ENCODE results near the gene KIF16B. TPM values are rescaled to one million over a fixed set of nuclear protein-coding genes. Genes with fewer than 3 reads are reported as not detected.

KIF16B gene
- total RNA-seq, 4 donors from 2014 or later = 70.5 to 169 (median 80.2) TPM

DNA sequence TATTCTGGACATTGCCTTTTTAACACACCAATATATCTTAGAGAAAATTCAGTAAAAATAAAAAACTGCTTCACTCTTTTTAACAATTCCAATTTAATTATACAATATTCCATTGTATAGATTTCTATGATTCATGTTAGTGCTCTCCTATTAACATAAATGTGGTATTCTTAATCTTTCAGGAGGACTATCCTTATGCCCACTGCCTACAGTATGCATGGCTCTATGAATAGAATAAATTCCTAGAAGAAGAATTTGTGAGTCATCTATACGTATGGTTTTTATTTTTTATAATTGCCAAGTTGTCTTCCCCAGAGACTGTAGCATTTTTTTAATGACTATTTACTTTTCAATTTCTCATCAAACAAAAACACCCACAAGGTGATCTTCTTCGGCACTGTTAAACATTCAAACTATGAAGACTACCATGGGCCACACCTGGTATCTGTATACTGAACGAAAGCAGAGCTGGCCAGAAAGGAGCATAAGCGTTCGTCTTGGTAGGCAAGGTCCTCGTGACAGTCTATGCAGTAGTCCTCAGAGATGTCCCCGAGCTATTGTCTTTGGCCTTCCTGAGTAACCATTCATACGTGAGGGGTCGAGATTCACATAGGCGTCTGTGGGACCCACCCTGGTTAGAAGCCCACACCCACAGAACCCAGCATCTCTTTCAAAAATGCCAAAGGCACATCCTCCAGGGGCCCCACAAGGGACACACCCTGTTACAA, 74.6 kb downstream of the KIF16B start:
- TF ChIP-seq, protein P1, sequence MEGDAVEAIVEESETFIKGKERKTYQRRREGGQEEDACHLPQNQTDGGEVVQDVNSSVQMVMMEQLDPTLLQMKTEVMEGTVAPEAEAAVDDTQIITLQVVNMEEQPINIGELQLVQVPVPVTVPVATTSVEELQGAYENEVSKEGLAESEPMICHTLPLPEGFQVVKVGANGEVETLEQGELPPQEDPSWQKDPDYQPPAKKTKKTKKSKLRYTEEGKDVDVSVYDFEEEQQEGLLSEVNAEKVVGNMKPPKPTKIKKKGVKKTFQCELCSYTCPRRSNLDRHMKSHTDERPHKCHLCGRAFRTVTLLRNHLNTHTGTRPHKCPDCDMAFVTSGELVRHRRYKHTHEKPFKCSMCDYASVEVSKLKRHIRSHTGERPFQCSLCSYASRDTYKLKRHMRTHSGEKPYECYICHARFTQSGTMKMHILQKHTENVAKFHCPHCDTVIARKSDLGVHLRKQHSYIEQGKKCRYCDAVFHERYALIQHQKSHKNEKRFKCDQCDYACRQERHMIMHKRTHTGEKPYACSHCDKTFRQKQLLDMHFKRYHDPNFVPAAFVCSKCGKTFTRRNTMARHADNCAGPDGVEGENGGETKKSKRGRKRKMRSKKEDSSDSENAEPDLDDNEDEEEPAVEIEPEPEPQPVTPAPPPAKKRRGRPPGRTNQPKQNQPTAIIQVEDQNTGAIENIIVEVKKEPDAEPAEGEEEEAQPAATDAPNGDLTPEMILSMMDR (IDR thresholded peaks at IDR 0.05) = no peak
- TF ChIP-seq POLR2A (IDR thresholded peaks at IDR 0.05) = no peak
- Histone ChIP-seq H3K36me3 (peaks cover 0 to 25% (median 0%) of the 10 kb centered on the region in 3 donors), H3K27me3 (no peaks in the 10 kb centered on the region), H3K27ac (no peak overlapping the region), H3K9me3 (no peaks in the 10 kb centered on the region), H3K4me1 (no peaks in the 10 kb centered on the region), H3K4me3 (no peak overlapping the region)
- DNase-seq = no peak

DNA sequence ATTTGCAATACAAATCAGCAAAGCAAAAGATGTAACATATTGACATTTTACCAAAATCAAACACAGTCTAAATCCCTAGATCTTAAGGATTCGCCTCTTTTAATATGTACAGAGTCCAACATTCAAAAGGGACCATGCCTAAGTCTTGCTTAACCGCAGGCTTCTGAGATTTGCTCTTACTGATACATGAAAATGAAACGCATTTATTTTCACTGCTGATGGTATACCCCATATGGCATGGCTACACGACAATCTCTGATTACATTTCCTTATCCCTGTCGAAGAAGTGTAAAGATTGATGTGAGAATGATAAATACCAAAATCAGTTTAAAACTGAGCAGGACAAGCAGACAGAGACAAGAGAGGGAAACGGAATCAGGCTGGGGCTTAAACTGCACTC, 75.4 kb downstream of the KIF16B start:
- no peak for TF ChIP-seq POLR2A (IDR thresholded peaks at IDR 0.05)
- TF ChIP-seq, protein P1 (IDR thresholded peaks at IDR 0.05) = no peak
- peaks cover 0 to 25% (median 0%) of the 10 kb centered on the region in 3 donors for H3K36me3 ChIP-seq
- H3K4me3 ChIP-seq = no peak overlapping the region
- no peaks in the 10 kb centered on the region for H3K27me3 ChIP-seq
- no peak overlapping the region for H3K27ac ChIP-seq
- no peaks in the 10 kb centered on the region for H3K4me1 ChIP-seq
- H3K9me3 ChIP-seq = no peaks in the 10 kb centered on the region
- DNase-seq = no peak

DNA sequence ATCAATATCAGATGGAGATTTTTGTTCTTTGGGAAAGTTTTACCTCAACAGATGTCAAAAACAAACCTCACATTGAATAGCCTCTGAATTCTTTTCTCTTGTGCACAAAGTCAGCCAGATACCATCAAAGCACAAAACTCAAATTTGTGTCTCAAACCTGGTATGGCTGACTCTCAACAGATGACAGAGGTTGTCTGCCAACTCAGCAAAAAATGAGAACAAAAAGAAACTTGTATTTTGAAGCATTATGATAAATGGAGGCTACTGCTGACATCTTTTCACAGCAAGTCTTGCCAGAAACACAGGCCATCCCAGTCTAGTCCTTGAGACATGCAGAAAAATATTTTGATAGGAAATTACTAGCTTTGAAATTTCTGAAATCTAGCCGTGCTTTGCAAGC, 79.8 kb downstream of the KIF16B start:
- Histone ChIP-seq H3K27ac (no peak overlapping the region), H3K9me3 (no peaks in the 10 kb centered on the region), H3K4me3 (no peak overlapping the region), H3K27me3 (no peaks in the 10 kb centered on the region), H3K4me1 (no peaks in the 10 kb centered on the region), H3K36me3 (peaks cover 0 to 28% (median 0%) of the 10 kb centered on the region in 3 donors)
- DNase-seq = no peak
- TF ChIP-seq, protein P1 (IDR thresholded peaks at IDR 0.05) = no peak
- no peak for TF ChIP-seq POLR2A (IDR thresholded peaks at IDR 0.05)

DNA sequence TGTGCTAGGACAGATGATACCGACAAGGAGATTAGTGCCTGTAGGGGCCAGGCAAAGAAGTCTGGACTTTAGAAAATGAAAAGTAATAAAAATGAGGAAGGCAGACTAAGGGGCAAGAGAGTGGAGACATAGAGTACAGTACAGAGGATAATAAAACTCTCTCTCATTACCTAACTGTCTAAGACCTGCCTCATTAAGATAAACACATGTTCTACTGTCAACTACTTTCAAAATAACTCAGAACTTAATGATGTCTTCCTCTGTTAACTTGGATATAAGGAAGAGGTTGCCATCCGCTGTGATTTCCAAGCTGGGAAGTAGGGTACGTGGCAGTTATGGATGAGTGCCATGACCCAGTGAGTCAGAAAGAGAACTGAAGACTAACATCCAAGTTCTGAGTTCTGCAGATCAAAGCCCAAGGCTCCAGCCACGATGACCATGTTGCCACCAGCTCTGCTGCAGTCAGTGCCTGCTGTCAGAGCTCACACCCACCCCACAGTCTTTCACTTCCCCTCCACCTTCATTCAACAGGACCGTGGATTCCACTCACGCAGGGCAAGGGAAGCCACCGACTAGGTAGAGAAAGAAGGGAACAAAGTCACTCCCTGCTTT, 81.8 kb downstream of the KIF16B start:
- peak in 2 of 3 donors; percentile 62 to 74 for DNase-seq
- H3K27me3 ChIP-seq = no peaks in the 10 kb centered on the region

DNA sequence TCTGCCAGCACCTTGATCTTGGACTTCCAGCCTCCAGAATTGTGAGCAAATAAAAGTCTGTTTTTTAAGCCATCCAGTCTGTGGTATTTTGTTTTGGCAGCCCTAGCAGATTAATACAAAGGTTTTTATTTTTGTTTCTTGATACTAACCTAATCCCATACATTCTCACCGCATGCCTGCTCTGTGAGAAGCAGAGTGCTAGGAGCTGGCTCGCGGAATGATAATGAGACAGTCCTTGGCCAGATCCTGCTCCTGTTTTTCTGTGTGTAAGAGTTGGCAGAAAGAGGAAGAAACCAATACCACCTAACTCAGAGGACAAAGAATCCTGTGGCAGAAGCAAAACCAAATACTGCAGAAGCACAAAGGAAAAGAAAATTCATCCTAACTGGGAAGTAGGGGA, 82.6 kb downstream of the KIF16B start:
- H3K27me3 ChIP-seq = no peaks in the 10 kb centered on the region
- no peak overlapping the region for H3K4me3 ChIP-seq
- peaks cover 0 to 30% (median 0%) of the 10 kb centered on the region in 3 donors for H3K36me3 ChIP-seq
- H3K4me1 ChIP-seq = no peaks in the 10 kb centered on the region
- no peak for TF ChIP-seq POLR2A (IDR thresholded peaks at IDR 0.05)
- TF ChIP-seq, protein P1 (IDR thresholded peaks at IDR 0.05) = no peak
- H3K9me3 ChIP-seq = no peaks in the 10 kb centered on the region
- no peak for DNase-seq
- H3K27ac ChIP-seq = peak overlapping the region in 2 of 4 donors; percentile 48 to 59

More for the DNA sequence above, 81.8 kb downstream of the KIF16B start:
- Histone ChIP-seq H3K27ac (peak overlapping the region in 3 of 4 donors; percentile 29 to 72 (median 67)), H3K4me3 (no peak overlapping the region), H3K9me3 (no peaks in the 10 kb centered on the region), H3K4me1 (no peaks in the 10 kb centered on the region), H3K36me3 (peaks cover 0 to 31% (median 0%) of the 10 kb centered on the region in 3 donors)
- no peak for TF ChIP-seq POLR2A (IDR thresholded peaks at IDR 0.05)
- TF ChIP-seq, protein P1 (IDR thresholded peaks at IDR 0.05) = no peak
